Mammary epithelial cell (primary cell): ENCODE data around the gene HERC5.

Source experiments
- CTCF ChIP-seq, 2 donors: IDR thresholded peaks in 1 of 2; conservative IDR thresholded peaks in 1 of 2; 2 replicates each; pipeline ENCODE4 v1.5.1; 2011 to 2012; ENCODE audit warnings: inconsistent platforms in 2 of 2, low read length in 2 of 2, mild to moderate bottlenecking in 2 of 2, control low read depth in 1 of 2, low read depth in 1 of 2; ENCODE audit not compliant: insufficient read depth in 1 of 2; ENCODE audit errors: extremely low read depth in 1 of 2
- EZH2 ChIP-seq: IDR thresholded peaks from 2 replicates; pipeline ENCODE4 v1.6.1; 2012; ENCODE audit warnings: low read length, inconsistent platforms, borderline replicate concordance

DNA sequence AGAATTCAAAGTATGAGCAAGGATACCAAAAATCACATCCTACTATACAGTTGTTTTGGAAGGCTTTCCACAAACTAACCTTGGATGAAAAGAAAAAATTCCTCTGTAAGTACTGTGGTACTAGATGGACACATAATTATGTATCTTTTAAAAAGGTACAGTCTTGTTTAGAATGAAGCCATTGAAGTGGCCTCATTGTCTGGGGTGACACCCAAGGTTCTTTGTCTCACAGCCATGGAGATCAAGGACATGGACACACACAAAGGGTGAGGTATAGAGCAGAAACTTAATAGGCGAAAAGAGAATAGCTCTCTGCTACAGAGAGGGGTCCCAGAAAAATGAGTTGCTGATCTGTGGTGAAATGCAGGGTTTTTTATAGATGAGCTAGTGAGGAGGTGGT is 16.8 kb upstream of the HERC5 start:
- TF ChIP-seq CTCF (conservative IDR thresholded peaks at IDR 0.05 in 1 of 2, IDR thresholded peaks at IDR 0.05 in 1 of 2; ENCODE audit: extremely low read depth in 1 of 2, insufficient read depth in 1 of 2, low read depth in 1 of 2, low read length in 2 of 2) (no peak), EZH2 (no peak)
